ENCODE measurements around the gene TAC4.

TAC4 gene

GRCh38 chr17:49872754-49873377, 25.0 kb upstream of the TAC4 start:
- DNase-seq (ENCODE audit: low spot score) = no peak

GRCh38 chr17:49871211-49871610, 23.3 kb upstream of the TAC4 start:
- DNase-seq (ENCODE audit: low spot score) = no peak

GRCh38 chr17:49870298-49870697, 22.4 kb upstream of the TAC4 start:
- no peak for DNase-seq (ENCODE audit: low spot score)

GRCh38 chr17:49869038-49869374, 21.1 kb upstream of the TAC4 start:
- DNase-seq (ENCODE audit: low spot score) = no peak

GRCh38 chr17:49866882-49867413, 19.1 kb upstream of the TAC4 start:
- DNase-seq (ENCODE audit: low spot score) = no peak

- no peak for DNase-seq (ENCODE audit: low spot score)
Observed at GRCh38 chr17:49866019-49866380, 18.1 kb upstream of the TAC4 start.

GRCh38 chr17:49862781-49863331, 15.0 kb upstream of the TAC4 start:
- no peak for DNase-seq (ENCODE audit: low spot score)

- DNase-seq (ENCODE audit: low spot score) = peak; percentile 63
Observed at GRCh38 chr17:49861150-49861884, 13.4 kb upstream of the TAC4 start.

- no peak for DNase-seq (ENCODE audit: low spot score)
Observed at GRCh38 chr17:49859991-49860953, 12.4 kb upstream of the TAC4 start.

GRCh38 chr17:49858796-49859195, 10.9 kb upstream of the TAC4 start:
- DNase-seq (ENCODE audit: low spot score) = peak; percentile 48

- DNase-seq (ENCODE audit: low spot score) = no peak
Observed at GRCh38 chr17:49854126-49854525, 6.3 kb upstream of the TAC4 start.

- no peak for DNase-seq (ENCODE audit: low spot score)
Observed at GRCh38 chr17:49853470-49854015, 5.7 kb upstream of the TAC4 start.

- peak; percentile 48 for DNase-seq (ENCODE audit: low spot score)
Observed at GRCh38 chr17:49851387-49852291, 3.8 kb upstream of the TAC4 start.

GRCh38 chr17:49850772-49851386, 3.0 kb upstream of the TAC4 start:
- peak; percentile 18 for DNase-seq (ENCODE audit: low spot score)

- no peak for DNase-seq (ENCODE audit: low spot score)
Observed at GRCh38 chr17:49850218-49850610, 2.3 kb upstream of the TAC4 start.

GRCh38 chr17:49848739-49849138, 870 bp upstream of the TAC4 start:
- no peak for DNase-seq (ENCODE audit: low spot score)

- no peak for DNase-seq (ENCODE audit: low spot score)
Observed at GRCh38 chr17:49846938-49847712, 744 bp downstream of the TAC4 start.

GRCh38 chr17:49845321-49845720, 2.5 kb downstream of the TAC4 start:
- peak; percentile 15 for DNase-seq (ENCODE audit: low spot score)

- no peak for DNase-seq (ENCODE audit: low spot score)
Observed at GRCh38 chr17:49843774-49844350, 4.0 kb downstream of the TAC4 start.

Measured in Ammon's horn (tissue), 1 donor.